Activated naive CD4-positive, alpha-beta T cell treated with Interleukin-2 at 50 U/mL for 16 hours (primary cell): ENCODE data around the gene RASSF7.
A peak's percentile ranks its signal among the peaks of the same experiment; 100 is the strongest.
"Not testable (repeated sequence)": the region's sequence is repeated elsewhere in the genome, so short reads cannot be mapped to it uniquely, and the experiment has no call there.

Experiments
- DNase-seq: peaks from one replicate; pipeline ENCODE4 v3.0.0-alpha.2; 2020

Gene RASSF7

GRCh38 chr11:560305-561147, at the start of gene RASSF7, which contains the start of gene LMNTD2:
Gene RASSF7, plus strand, starts transcription at chr11:560970. Its CDS starts 799 bp downstream, at chr11:561769.
Gene LMNTD2, minus strand, starts transcription at chr11:560738. Its CDS starts 22 bp downstream, at chr11:560716.
- peak; percentile 96 for DNase-seq

- DNase-seq, result no peak
These were observed 47.8 kb upstream of the RASSF7 start for GRCh38 chr11:512761-513595.

GRCh38 chr11:514606-515005, 46.2 kb upstream of the RASSF7 start:
- DNase-seq, result no peak

- no peak for DNase-seq
These were observed 45.6 kb upstream of the RASSF7 start for GRCh38 chr11:515131-515530.

- DNase-seq, result no peak
These were observed 44.4 kb upstream of the RASSF7 start for GRCh38 chr11:516400-516799.

GRCh38 chr11:516918-517685, 43.7 kb upstream of the RASSF7 start:
- not testable (repeated sequence) for DNase-seq

GRCh38 chr11:518463-519202, 42.1 kb upstream of the RASSF7 start:
- DNase-seq, result peak; percentile 86

GRCh38 chr11:520428-521176, 40.2 kb upstream of the RASSF7 start:
- no peak for DNase-seq

- no peak for DNase-seq
These were observed 39.5 kb upstream of the RASSF7 start for GRCh38 chr11:521177-521688.

GRCh38 chr11:526192-526591, 34.6 kb upstream of the RASSF7 start:
- DNase-seq, result no peak

- DNase-seq, result no peak
These were observed 32.5 kb upstream of the RASSF7 start for GRCh38 chr11:528166-528814.

- DNase-seq, result no peak
These were observed 31.7 kb upstream of the RASSF7 start for GRCh38 chr11:528815-529727.

GRCh38 chr11:529728-530411, 30.9 kb upstream of the RASSF7 start:
- no peak for DNase-seq

GRCh38 chr11:530960-531831, 29.6 kb upstream of the RASSF7 start:
- no peak for DNase-seq

- DNase-seq, result no peak
These were observed 28.7 kb upstream of the RASSF7 start for GRCh38 chr11:531919-532526.

GRCh38 chr11:532527-532985, 28.2 kb upstream of the RASSF7 start:
- no peak for DNase-seq

GRCh38 chr11:532986-533585, 27.7 kb upstream of the RASSF7 start:
- DNase-seq, result no peak
